ENCODE results near the gene PAK1.
A peak's percentile ranks its signal among the peaks of the same experiment; 100 is the strongest.

The PAK1 gene

GRCh38 chr11:77299528-77299993, 174.3 kb downstream of the PAK1 start:
- peak; percentile 80 for DNase-seq

GRCh38 chr11:77294040-77294439, 179.9 kb downstream of the PAK1 start:
- DNase-seq: no peak

- DNase-seq: no peak
Observed at GRCh38 chr11:77289737-77290136, 184.2 kb downstream of the PAK1 start.

- no peak for DNase-seq
Observed at GRCh38 chr11:77287615-77288273, 186.2 kb downstream of the PAK1 start.

- DNase-seq: no peak
Observed at GRCh38 chr11:77287136-77287535, 186.8 kb downstream of the PAK1 start.

GRCh38 chr11:77284476-77285468, 189.1 kb downstream of the PAK1 start:
- DNase-seq: no peak

GRCh38 chr11:77283101-77283500, 190.8 kb downstream of the PAK1 start:
- no peak for DNase-seq

GRCh38 chr11:77278595-77279506, 195.0 kb downstream of the PAK1 start:
- DNase-seq: no peak

- DNase-seq: no peak
Observed at GRCh38 chr11:77276271-77276670, 197.6 kb downstream of the PAK1 start.
